ENCODE results near the gene SPTLC1.

SPTLC1 gene

DNA sequence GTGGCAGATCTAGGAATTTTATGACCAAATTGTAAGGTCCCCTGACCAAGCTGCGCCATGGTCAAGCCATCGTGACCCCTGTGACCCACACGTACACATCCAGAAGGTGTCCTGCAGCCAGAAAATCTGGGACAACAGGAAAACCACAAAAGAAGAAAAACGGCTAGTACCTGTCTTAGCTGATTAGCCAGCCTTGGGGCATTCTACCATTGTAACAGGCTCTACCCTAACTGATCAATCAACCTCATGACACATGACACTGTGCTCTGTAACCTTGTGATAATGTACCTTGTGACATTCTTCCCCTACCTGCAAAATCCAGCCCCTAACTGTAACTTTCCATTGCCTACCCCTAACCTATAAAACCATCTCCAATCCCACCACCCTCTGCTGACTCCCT lies 43.6 kb downstream of the SPTLC1 start:
- in situ Hi-C loops (cut with HindIII; ENCODE audit: low sequenced_read_pairs), result no loop called here
- H3K4me3 ChIP-seq (ENCODE audit: low read depth, low read length), result no peak overlapping the region
- no peak for DNase-seq (ENCODE audit: low read depth, low spot score)
- TF ChIP-seq, protein P1, sequence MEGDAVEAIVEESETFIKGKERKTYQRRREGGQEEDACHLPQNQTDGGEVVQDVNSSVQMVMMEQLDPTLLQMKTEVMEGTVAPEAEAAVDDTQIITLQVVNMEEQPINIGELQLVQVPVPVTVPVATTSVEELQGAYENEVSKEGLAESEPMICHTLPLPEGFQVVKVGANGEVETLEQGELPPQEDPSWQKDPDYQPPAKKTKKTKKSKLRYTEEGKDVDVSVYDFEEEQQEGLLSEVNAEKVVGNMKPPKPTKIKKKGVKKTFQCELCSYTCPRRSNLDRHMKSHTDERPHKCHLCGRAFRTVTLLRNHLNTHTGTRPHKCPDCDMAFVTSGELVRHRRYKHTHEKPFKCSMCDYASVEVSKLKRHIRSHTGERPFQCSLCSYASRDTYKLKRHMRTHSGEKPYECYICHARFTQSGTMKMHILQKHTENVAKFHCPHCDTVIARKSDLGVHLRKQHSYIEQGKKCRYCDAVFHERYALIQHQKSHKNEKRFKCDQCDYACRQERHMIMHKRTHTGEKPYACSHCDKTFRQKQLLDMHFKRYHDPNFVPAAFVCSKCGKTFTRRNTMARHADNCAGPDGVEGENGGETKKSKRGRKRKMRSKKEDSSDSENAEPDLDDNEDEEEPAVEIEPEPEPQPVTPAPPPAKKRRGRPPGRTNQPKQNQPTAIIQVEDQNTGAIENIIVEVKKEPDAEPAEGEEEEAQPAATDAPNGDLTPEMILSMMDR (IDR thresholded peaks at IDR 0.05; ENCODE audit: low read depth, low read length), result no peak

DNA sequence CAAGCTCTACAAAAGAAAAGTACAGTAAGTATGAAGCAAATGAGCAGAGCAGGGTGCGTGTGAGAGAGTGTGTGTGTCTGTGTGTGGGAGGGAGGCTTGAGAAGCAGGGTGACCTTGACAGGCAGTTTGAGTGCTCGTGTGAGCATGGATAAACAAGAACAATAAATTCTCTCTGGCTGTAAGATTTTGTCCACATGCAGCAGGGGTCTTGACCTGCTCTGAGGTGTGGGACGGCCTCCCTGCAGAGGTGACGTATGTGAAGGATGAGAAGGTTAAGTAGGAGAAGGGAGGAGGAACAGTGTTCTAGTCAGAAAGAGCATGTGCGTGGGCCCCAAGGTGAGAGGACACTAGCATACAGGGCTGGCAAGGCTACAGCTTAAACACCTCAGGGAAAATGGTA lies 49.0 kb downstream of the SPTLC1 start:
- DNase-seq (ENCODE audit: low read depth, low spot score), result peak; percentile 17
- TF ChIP-seq, protein P1 (IDR thresholded peaks at IDR 0.05; ENCODE audit: low read depth, low read length), result no peak
- H3K4me3 ChIP-seq (ENCODE audit: low read depth, low read length), result no peak overlapping the region
- in situ Hi-C loops (cut with HindIII; ENCODE audit: low sequenced_read_pairs), result no loop called here

DNA sequence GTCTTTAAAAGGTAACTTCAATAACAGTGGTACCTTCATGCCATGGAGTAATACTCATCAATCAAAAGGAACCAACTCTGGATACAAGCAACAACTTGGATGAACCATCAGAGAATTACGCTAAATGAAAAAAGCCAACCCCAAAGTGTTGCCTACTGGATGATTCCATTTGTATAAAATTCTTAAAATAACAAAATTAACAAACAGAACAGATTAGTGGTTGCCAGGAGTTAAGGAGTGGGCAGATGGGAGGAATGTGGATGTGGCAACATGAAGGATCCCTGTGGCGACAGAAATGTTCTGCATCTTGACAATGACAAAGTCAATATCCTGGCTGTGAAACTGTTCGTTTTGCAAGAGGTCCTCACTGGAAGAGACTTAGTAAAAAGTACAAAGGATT lies 50.5 kb downstream of the SPTLC1 start:
- no peak overlapping the region for H3K4me3 ChIP-seq (ENCODE audit: low read depth, low read length)
- TF ChIP-seq, protein P1 (IDR thresholded peaks at IDR 0.05; ENCODE audit: low read depth, low read length), result no peak
- peak; percentile 85 for DNase-seq (ENCODE audit: low read depth, low spot score)
- in situ Hi-C loops (cut with HindIII; ENCODE audit: low sequenced_read_pairs), result no loop called here

DNA sequence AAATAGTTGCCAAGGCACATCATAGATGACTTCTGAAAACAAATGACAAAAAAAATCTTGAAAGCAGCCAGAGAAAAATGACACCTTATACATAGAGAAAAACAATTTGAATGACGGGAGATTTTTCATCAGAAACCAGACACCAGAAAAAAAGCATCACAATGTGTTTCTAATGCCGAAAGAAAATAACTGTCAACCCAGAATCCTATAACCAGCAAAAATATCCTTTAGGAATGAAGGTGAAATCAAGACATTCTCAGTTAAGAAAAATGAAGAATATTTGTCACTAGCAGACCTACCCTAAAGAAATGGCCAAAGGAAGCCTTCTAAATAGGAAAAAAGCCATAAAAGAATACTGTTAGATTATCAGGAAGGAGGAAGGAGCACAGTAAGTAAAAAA lies 54.0 kb downstream of the SPTLC1 start:
- DNase-seq (ENCODE audit: low read depth, low spot score), result no peak
- H3K4me3 ChIP-seq (ENCODE audit: low read depth, low read length), result no peak overlapping the region
- in situ Hi-C loops (cut with HindIII; ENCODE audit: low sequenced_read_pairs), result no loop called here
- TF ChIP-seq, protein P1 (IDR thresholded peaks at IDR 0.05; ENCODE audit: low read depth, low read length), result no peak

DNA sequence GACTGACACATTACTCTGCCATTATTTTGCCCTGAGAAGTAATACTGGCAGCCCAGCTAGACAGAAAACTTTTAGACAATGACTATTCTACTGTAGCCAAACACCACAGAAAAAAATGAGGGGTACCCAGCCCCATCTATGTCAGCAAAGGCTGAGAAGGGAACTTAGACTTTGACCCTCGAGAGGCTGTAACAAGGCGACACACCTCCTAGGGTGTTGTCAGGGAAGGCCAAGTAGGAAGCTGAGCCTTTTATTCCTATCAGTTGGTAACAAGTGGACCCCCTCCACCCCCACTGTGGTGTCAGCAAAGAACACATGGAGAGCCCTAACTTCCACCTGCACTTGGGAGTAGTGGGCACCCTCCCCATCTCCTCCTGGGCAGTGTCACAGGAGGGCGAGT lies 55.6 kb downstream of the SPTLC1 start:
- TF ChIP-seq, protein P1 (IDR thresholded peaks at IDR 0.05; ENCODE audit: low read depth, low read length), result no peak
- no peak for DNase-seq (ENCODE audit: low read depth, low spot score)
- no peak overlapping the region for H3K4me3 ChIP-seq (ENCODE audit: low read depth, low read length)
- in situ Hi-C loops (cut with HindIII; ENCODE audit: low sequenced_read_pairs), result no loop called here

DNA sequence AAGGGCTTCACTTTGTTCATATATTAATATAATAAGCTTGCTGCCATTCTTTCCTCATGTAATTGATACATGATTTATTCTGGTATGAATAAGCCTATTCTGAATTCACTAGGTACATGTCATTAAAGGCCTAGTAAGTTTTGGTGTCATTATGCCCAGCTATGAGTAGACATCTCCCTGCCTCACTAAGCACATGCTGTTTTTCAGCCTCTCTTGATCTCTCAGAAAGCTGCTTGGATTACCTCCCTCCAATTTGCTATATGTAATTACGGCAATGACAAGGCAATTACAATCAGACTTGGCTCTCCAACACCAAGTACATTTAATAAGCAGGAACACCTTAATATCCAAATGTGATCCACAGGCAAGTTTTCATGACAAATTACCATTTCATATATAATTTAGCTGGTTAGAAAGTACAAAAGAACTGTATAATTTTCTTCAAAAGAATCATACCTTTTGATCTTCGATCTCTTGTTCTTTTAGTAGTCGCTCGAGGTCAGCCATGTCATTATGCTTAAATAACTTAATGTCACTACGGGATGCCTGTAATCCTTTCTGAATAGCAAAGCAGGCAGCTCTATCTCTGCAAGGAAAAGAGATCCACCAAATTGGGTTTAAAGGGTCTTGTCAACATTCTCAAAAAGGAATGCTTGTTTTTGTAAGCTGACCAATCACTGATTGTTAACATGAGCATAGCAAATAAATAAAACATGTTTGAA lies 56.3 kb downstream of the SPTLC1 start:
- in situ Hi-C loops (cut with HindIII; ENCODE audit: low sequenced_read_pairs), result no loop called here
- no peak overlapping the region for H3K4me3 ChIP-seq (ENCODE audit: low read depth, low read length)
- no peak for DNase-seq (ENCODE audit: low read depth, low spot score)
- TF ChIP-seq, protein P1 (IDR thresholded peaks at IDR 0.05; ENCODE audit: low read depth, low read length), result no peak
